ENCODE measurements around the gene PTPRD.

Gene PTPRD

DNA sequence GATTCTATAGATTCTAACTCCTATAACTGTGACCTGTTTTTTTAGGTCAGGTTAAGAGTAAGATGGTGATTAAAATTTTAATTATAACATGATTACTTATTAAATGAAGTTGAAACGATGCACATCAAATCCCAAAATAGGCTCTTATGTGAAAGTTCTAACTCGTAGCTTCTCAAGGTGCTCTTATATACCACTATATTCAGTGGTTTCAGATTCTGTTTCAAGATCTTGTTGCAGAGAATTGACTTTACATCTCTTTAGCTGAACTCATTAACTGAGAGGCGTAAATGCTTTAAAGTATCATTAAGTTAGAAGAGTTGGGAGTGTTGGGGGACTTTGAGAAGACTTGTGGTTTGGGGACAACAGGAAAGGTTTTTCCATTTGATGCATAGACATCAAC, 1399.8 kb downstream of the PTPRD start:
- no peaks in the 10 kb centered on the region for H3F3A ChIP-seq (ENCODE audit: insufficient read depth)
- H3K27ac ChIP-seq (ENCODE audit: low read depth, low read length), result no peak overlapping the region
- H3K36me3 ChIP-seq (ENCODE audit: low read length), result no peaks in the 10 kb centered on the region
- no peak overlapping the region for H3K9ac ChIP-seq (ENCODE audit: low read length)
- no peaks in the 10 kb centered on the region; the same call in 1 of the 2 replicates for H3K9me2 ChIP-seq (replicated peaks; ENCODE audit: insufficient read depth, low read length)
- no peaks in the 10 kb centered on the region for H3K27me3 ChIP-seq (ENCODE audit: low read length)
- H4K20me1 ChIP-seq (ENCODE audit: low read depth, low read length), result no peaks in the 10 kb centered on the region
- H3K9me3 ChIP-seq (ENCODE audit: insufficient read depth, low read length), result no peaks in the 10 kb centered on the region
- H3K79me2 ChIP-seq (ENCODE audit: insufficient read depth, low read length), result no peaks in the 10 kb centered on the region
- H3K4me3 ChIP-seq (ENCODE audit: insufficient read depth, low read length, poor library complexity, severe bottlenecking), result no peak overlapping the region
- no peak overlapping the region for H3K4me2 ChIP-seq (ENCODE audit: low read depth, low read length, poor library complexity, severe bottlenecking)
- TF ChIP-seq EZH2phosphoT487 (conservative IDR thresholded peaks at IDR 0.05; ENCODE audit: low read length), result no peak
- TF ChIP-seq, protein P1, sequence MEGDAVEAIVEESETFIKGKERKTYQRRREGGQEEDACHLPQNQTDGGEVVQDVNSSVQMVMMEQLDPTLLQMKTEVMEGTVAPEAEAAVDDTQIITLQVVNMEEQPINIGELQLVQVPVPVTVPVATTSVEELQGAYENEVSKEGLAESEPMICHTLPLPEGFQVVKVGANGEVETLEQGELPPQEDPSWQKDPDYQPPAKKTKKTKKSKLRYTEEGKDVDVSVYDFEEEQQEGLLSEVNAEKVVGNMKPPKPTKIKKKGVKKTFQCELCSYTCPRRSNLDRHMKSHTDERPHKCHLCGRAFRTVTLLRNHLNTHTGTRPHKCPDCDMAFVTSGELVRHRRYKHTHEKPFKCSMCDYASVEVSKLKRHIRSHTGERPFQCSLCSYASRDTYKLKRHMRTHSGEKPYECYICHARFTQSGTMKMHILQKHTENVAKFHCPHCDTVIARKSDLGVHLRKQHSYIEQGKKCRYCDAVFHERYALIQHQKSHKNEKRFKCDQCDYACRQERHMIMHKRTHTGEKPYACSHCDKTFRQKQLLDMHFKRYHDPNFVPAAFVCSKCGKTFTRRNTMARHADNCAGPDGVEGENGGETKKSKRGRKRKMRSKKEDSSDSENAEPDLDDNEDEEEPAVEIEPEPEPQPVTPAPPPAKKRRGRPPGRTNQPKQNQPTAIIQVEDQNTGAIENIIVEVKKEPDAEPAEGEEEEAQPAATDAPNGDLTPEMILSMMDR (IDR thresholded peaks at IDR 0.05; ENCODE audit: insufficient read depth, low read length, poor library complexity, severe bottlenecking), result no peak
- H2AFZ ChIP-seq (ENCODE audit: low read depth, low read length, severe bottlenecking), result no peak overlapping the region

DNA sequence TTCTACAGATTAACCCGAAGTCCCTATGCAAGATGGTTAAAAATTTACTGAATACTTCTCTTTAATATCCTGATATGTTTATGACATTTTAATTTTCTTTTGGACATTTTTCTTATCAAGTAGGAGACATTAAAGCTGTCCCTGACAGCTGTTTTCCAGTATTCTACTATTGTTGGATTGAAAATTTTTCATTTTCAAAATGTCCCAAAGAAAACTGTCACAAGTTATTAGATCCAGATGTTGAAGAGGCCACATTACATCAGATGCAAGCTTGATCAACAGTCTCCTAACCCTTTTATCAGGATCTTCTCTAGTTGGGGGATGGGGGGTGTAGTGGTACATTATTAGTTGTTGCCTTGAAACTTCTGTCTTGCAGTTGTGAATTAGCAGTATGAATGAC, 1410.5 kb downstream of the PTPRD start:
- no peaks in the 10 kb centered on the region for H3K36me3 ChIP-seq (ENCODE audit: low read length)
- H3K79me2 ChIP-seq (ENCODE audit: insufficient read depth, low read length), result no peaks in the 10 kb centered on the region
- TF ChIP-seq, protein P1 (IDR thresholded peaks at IDR 0.05; ENCODE audit: insufficient read depth, low read length, poor library complexity, severe bottlenecking), result no peak
- TF ChIP-seq EZH2phosphoT487 (conservative IDR thresholded peaks at IDR 0.05; ENCODE audit: low read length), result no peak
- no peak overlapping the region for H3K9ac ChIP-seq (ENCODE audit: low read length)
- no peak overlapping the region for H3K4me3 ChIP-seq (ENCODE audit: insufficient read depth, low read length, poor library complexity, severe bottlenecking)
- no peaks in the 10 kb centered on the region for H3K9me3 ChIP-seq (ENCODE audit: insufficient read depth, low read length)
- no peak overlapping the region for H2AFZ ChIP-seq (ENCODE audit: low read depth, low read length, severe bottlenecking)
- H3F3A ChIP-seq (ENCODE audit: insufficient read depth), result no peaks in the 10 kb centered on the region
- H4K20me1 ChIP-seq (ENCODE audit: low read depth, low read length), result no peaks in the 10 kb centered on the region
- H3K4me2 ChIP-seq (ENCODE audit: low read depth, low read length, poor library complexity, severe bottlenecking), result no peak overlapping the region
- no peaks in the 10 kb centered on the region for H3K27me3 ChIP-seq (ENCODE audit: low read length)
- H3K27ac ChIP-seq (ENCODE audit: low read depth, low read length), result no peak overlapping the region
- 0 out of 2 replicates have a peak, but pooled peaks cover 7% of the 10 kb centered on the region for H3K9me2 ChIP-seq (replicated peaks; ENCODE audit: insufficient read depth, low read length)

DNA sequence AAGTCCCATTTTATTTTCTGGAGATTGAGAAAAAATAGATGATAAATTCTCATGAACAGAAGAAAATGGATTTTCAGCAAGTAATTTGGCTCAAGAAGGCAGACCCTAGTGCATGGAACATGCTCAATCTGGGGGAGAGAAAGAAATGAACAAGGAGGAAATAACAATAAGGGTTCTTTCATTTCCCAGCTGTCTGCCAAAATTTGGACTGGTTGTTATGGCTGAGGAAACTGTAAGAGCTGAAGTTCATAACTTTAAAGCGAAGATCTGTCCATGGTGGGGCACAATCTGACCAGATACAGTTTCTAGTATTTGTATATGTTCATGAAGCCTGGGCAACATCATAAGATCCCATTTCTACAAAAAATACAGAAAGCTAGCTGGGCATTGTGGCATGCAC, 1426.7 kb downstream of the PTPRD start:
- H3K9me3 ChIP-seq (ENCODE audit: insufficient read depth, low read length), result no peaks in the 10 kb centered on the region
- no peaks in the 10 kb centered on the region for H4K20me1 ChIP-seq (ENCODE audit: low read depth, low read length)
- H3K27ac ChIP-seq (ENCODE audit: low read depth, low read length), result no peak overlapping the region
- H3K36me3 ChIP-seq (ENCODE audit: low read length), result no peaks in the 10 kb centered on the region
- H3K9ac ChIP-seq (ENCODE audit: low read length), result no peak overlapping the region
- H3K4me2 ChIP-seq (ENCODE audit: low read depth, low read length, poor library complexity, severe bottlenecking), result no peak overlapping the region
- H3F3A ChIP-seq (ENCODE audit: insufficient read depth), result no peaks in the 10 kb centered on the region
- no peaks in the 10 kb centered on the region for H3K27me3 ChIP-seq (ENCODE audit: low read length)
- H2AFZ ChIP-seq (ENCODE audit: low read depth, low read length, severe bottlenecking), result no peak overlapping the region
- H3K79me2 ChIP-seq (ENCODE audit: insufficient read depth, low read length), result no peaks in the 10 kb centered on the region
- H3K9me2 ChIP-seq (replicated peaks; ENCODE audit: insufficient read depth, low read length), result no peaks in the 10 kb centered on the region; the same call in 1 of the 2 replicates
- TF ChIP-seq, protein P1 (IDR thresholded peaks at IDR 0.05; ENCODE audit: insufficient read depth, low read length, poor library complexity, severe bottlenecking), result no peak
- TF ChIP-seq EZH2phosphoT487 (conservative IDR thresholded peaks at IDR 0.05; ENCODE audit: low read length), result no peak
- no peak overlapping the region for H3K4me3 ChIP-seq (ENCODE audit: insufficient read depth, low read length, poor library complexity, severe bottlenecking)
